ENCODE results near the gene ATF4.

DNA sequence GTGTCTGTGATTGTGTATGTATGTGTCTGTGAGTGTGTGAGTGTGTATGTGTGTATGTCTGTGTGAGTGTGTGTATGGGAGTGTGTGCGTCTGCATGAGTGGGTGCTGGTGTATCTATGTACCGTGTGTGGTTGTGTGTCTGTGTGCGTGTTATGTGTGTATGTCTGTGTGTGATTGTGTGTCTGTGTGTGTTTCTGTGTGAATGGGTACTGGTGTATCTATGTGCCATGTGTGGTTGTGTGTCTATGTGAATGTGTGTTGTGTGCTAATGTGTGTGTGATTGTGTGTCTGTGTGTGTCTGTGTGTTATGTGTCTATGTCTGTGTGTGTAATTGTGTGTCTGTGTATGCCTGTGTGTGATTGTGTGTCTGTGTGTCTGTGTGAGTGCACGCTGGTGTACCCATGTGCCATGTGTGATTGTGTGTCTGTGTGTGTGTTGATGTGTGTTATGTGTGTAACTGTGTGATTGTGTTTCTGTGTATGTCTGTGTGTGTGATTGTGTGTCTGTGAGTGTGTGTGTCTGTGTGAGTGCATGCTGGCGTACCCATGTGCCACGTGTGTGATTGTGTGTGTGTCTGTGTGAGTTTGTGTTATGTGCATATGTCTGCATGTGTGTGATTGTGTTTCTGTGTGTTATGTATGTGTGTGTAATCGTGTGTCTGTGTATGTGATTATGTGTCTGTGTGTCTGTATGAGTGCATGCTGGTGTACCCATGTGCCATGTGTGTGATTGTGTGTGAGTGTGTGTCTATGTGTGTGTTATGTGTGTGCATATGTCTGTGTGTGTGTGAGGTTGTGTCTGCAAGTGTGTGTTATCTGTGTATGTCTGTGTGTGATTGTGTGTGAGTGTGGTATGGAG is 43.4 kb downstream of the ATF4 start:
- TF ChIP-seq CTCF (IDR thresholded peaks at IDR 0.05) = no peak
- TF ChIP-seq POLR2A (IDR thresholded peaks at IDR 0.05) = no peak
